Stomach smooth muscle (tissue), 2 donors: Measurements from ENCODE around the gene TRIM24.

Source experiments
- H3K27ac ChIP-seq: one replicate; pipeline ENCODE4 v1.7.0; 2013; ENCODE audit warnings: mild to moderate bottlenecking, low read length, inconsistent platforms
- H3K27me3 ChIP-seq, 2 donors: one replicate each; pipeline ENCODE4 v1.7.0; 2013; ENCODE audit warnings: low read length in 2 of 2; ENCODE audit not compliant: insufficient read depth in 2 of 2, control insufficient read depth in 1 of 2
- H3K36me3 ChIP-seq, 2 donors: one replicate each; pipeline ENCODE4 v1.7.0; 2013; ENCODE audit warnings: low read length in 2 of 2; ENCODE audit not compliant: control insufficient read depth in 2 of 2, insufficient read depth in 2 of 2
- H3K4me1 ChIP-seq: one replicate; pipeline ENCODE4 v1.7.0; 2013; ENCODE audit warnings: low read length; ENCODE audit not compliant: control insufficient read depth, insufficient read depth
- H3K4me3 ChIP-seq, 2 donors: one replicate each; pipeline ENCODE4 v1.7.0; 2013; ENCODE audit warnings: low read length in 2 of 2
- H3K9ac ChIP-seq, 2 donors: one replicate each; pipeline ENCODE4 v1.7.0; 2013; ENCODE audit warnings: low read length in 2 of 2, mild to moderate bottlenecking in 1 of 2
- H3K9me3 ChIP-seq, 2 donors: one replicate each; pipeline ENCODE4 v1.7.0; 2013; ENCODE audit warnings: low read length in 2 of 2; ENCODE audit not compliant: control insufficient read depth in 2 of 2
- donor health status: healthy.
- donor health status: Pancreatic carcinoma.

TRIM24 gene

DNA sequence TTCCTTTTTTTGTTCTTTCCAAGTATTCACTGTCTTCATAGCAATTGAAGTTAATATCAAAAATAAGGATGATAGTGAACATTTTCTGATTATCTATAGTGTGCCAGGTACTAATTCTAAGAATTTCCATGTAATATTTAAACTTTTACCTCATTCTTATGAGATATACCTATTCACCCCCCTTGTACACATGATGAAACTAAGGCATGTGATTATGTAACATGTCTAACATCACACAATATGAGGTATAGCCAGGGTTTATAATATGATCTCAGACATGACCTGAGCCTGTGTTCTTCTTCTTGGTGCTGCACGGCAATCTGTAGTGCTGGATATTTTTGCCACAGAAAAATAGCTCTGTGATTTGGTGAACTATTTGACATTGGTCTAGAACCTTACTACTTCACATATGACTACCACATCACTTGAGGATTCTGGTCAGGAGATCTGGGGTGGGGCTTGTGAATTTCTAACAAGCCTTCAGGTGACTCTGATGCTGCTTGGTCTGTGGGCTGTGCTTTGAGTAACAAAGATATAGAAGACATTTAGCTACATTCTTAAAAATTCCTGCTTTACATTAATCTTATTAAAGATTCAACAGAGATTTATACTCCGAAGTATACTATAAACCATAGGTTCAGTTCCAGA, 79.1 kb downstream of the TRIM24 start:
- Histone ChIP-seq H3K9me3 (no peaks in the 10 kb centered on the region), H3K27me3 (no peaks in the 10 kb centered on the region), H3K4me3 (no peak overlapping the region), H3K4me1 (no peaks in the 10 kb centered on the region), H3K27ac (no peak overlapping the region), H3K36me3 (peaks cover 7 to 14% of the 10 kb centered on the region in 2 donors), H3K9ac (no peak overlapping the region)

DNA sequence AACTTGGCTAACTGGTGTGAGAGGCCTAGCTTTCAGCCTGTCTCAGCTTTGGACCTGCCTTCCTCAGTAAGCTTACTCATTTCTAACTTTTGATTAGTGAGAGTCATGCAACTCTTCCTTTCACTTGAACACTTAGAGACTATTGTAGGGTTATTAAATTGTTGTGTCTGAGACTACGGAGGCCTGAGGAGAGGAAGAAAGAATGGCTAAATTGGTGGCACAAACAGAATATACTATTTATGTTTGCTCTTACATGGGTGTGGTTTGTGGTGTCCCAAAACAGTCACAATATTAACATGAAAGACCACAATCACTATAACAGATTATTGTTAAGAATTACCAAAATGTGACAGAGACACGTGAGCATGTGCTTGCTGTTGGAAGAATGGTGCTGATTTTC, 82.1 kb downstream of the TRIM24 start:
- Histone ChIP-seq H3K4me3 (no peak overlapping the region), H3K4me1 (no peaks in the 10 kb centered on the region), H3K27me3 (no peaks in the 10 kb centered on the region), H3K9me3 (no peaks in the 10 kb centered on the region), H3K27ac (no peak overlapping the region), H3K9ac (no peak overlapping the region), H3K36me3 (peaks cover 7 to 18% of the 10 kb centered on the region in 2 donors)

DNA sequence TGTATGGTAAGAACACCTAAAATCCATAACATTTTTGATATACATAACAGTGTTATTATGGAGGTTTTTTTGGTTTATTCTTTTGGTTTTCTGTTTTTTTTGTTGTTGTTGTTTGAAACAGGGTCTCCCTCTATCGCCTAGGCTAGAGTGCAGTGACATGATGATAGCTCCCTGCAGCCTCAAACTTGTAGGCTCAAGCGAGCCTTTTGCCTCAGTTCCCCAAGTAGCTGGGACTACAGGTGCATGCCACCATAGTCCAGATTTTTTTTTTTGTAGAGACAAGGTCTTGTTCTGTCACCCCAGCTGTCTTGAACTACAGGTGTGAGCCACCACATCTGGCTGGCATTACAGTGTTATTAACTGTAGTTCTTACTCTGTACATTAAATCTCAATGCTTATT, 83.7 kb downstream of the TRIM24 start:
- peaks cover 7 to 13% of the 10 kb centered on the region in 2 donors for H3K36me3 ChIP-seq
- no peaks in the 10 kb centered on the region for H3K4me1 ChIP-seq
- no peak overlapping the region for H3K4me3 ChIP-seq
- H3K27me3 ChIP-seq: no peaks in the 10 kb centered on the region
- no peaks in the 10 kb centered on the region for H3K9me3 ChIP-seq
- H3K9ac ChIP-seq: no peak overlapping the region
- H3K27ac ChIP-seq: no peak overlapping the region

- Histone ChIP-seq H3K4me3 (no peak overlapping the region), H3K36me3 (peaks cover under 1 to 9% of the 10 kb centered on the region in 2 donors), H3K4me1 (no peaks in the 10 kb centered on the region), H3K27ac (no peak overlapping the region), H3K9me3 (no peaks in the 10 kb centered on the region), H3K27me3 (no peaks in the 10 kb centered on the region), H3K9ac (no peak overlapping the region)
Observed at GRCh38 chr7:138545123-138545522, 85.1 kb downstream of the TRIM24 start.

- Histone ChIP-seq H3K27ac (no peak overlapping the region), H3K36me3 (peaks cover 3 to 13% of the 10 kb centered on the region in 2 donors)
Observed at GRCh38 chr7:138546064-138546619, 86.1 kb downstream of the TRIM24 start.

DNA sequence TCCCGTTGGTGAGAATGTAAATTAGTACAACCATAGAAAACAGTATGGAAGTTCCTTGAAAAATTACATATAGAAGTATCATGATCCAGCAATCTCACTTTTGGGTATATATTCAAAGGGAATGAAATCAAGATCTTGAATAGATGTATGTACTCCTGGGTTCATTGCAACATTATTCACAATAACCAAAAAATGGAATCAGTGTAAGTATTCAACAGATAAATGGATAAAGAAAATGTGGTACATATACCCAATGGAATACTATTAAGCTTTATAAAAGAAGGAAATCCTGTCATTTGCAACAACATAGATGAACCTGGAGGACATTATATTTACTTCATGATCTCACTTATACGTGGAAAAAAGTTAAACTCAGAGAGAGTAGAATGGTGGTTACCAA, 86.8 kb downstream of the TRIM24 start:
- H3K27ac ChIP-seq: no peak overlapping the region
- peaks cover 8 to 18% of the 10 kb centered on the region in 2 donors for H3K36me3 ChIP-seq
- no peaks in the 10 kb centered on the region for H3K27me3 ChIP-seq
- no peak overlapping the region for H3K4me3 ChIP-seq
- no peak overlapping the region for H3K9ac ChIP-seq
- no peaks in the 10 kb centered on the region for H3K4me1 ChIP-seq
- H3K9me3 ChIP-seq: no peaks in the 10 kb centered on the region

More at GRCh38 chr7:138546064-138546619, 86.1 kb downstream of the TRIM24 start:
- Histone ChIP-seq H3K9me3 (no peaks in the 10 kb centered on the region), H3K4me1 (no peaks in the 10 kb centered on the region), H3K4me3 (no peak overlapping the region), H3K9ac (no peak overlapping the region), H3K27me3 (no peaks in the 10 kb centered on the region)

GRCh38 chr7:138549082-138549481, 89.0 kb downstream of the TRIM24 start:
- no peaks in the 10 kb centered on the region for H3K9me3 ChIP-seq
- no peaks in the 10 kb centered on the region for H3K4me1 ChIP-seq
- no peak overlapping the region for H3K9ac ChIP-seq
- H3K27me3 ChIP-seq: no peaks in the 10 kb centered on the region
- H3K27ac ChIP-seq: no peak overlapping the region
- peaks cover 17 to 34% of the 10 kb centered on the region in 2 donors for H3K36me3 ChIP-seq
- H3K4me3 ChIP-seq: no peak overlapping the region

DNA sequence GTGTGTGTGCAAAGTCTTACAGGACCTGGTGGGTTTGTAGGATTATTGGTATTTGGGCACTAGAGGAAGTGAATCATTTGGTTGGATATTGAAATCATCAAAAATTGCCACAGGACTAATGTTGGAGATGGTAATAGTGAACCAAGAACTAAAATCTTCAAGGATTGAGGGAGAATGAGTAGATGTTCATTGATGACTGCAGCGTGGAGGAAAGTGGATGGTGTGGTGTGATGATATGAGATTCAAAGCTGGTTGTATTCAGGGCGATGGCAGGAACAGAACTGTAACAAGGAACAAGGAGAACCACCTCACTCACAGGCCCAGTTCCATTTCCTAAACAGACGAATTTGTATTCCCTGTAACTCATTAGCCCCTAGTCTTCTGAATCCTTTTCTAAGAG, 90.3 kb downstream of the TRIM24 start:
- no peaks in the 10 kb centered on the region for H3K9me3 ChIP-seq
- no peak overlapping the region for H3K27ac ChIP-seq
- H3K4me1 ChIP-seq: no peaks in the 10 kb centered on the region
- H3K4me3 ChIP-seq: no peak overlapping the region
- H3K9ac ChIP-seq: no peak overlapping the region
- H3K27me3 ChIP-seq: no peaks in the 10 kb centered on the region
- peaks cover 23 to 37% of the 10 kb centered on the region in 2 donors for H3K36me3 ChIP-seq

- peaks cover 25 to 37% of the 10 kb centered on the region in 2 donors for H3K36me3 ChIP-seq
- no peaks in the 10 kb centered on the region for H3K4me1 ChIP-seq
- H3K9ac ChIP-seq: no peak overlapping the region
- H3K9me3 ChIP-seq: no peaks in the 10 kb centered on the region
- no peaks in the 10 kb centered on the region for H3K27me3 ChIP-seq
- H3K4me3 ChIP-seq: no peak overlapping the region
- H3K27ac ChIP-seq: no peak overlapping the region
Observed at GRCh38 chr7:138551102-138551501, 91.0 kb downstream of the TRIM24 start.

- Histone ChIP-seq H3K27ac (no peak overlapping the region), H3K27me3 (no peaks in the 10 kb centered on the region), H3K4me1 (no peaks in the 10 kb centered on the region), H3K4me3 (no peak overlapping the region), H3K9ac (no peak overlapping the region), H3K9me3 (peaks cover 13 to 15% of the 10 kb centered on the region in 2 donors), H3K36me3 (peaks cover 41 to 60% of the 10 kb centered on the region in 2 donors)
Observed at GRCh38 chr7:138553805-138554204, 93.7 kb downstream of the TRIM24 start.

GRCh38 chr7:138554674-138555073, 94.6 kb downstream of the TRIM24 start:
- Histone ChIP-seq H3K27ac (no peak overlapping the region), H3K27me3 (no peaks in the 10 kb centered on the region), H3K9me3 (peaks cover 13 to 15% of the 10 kb centered on the region in 2 donors), H3K9ac (no peak overlapping the region), H3K4me3 (no peak overlapping the region), H3K36me3 (peaks cover 45 to 65% of the 10 kb centered on the region in 2 donors), H3K4me1 (no peaks in the 10 kb centered on the region)
